Measurements from ENCODE around the gene CDC45.

CDC45 gene

DNA sequence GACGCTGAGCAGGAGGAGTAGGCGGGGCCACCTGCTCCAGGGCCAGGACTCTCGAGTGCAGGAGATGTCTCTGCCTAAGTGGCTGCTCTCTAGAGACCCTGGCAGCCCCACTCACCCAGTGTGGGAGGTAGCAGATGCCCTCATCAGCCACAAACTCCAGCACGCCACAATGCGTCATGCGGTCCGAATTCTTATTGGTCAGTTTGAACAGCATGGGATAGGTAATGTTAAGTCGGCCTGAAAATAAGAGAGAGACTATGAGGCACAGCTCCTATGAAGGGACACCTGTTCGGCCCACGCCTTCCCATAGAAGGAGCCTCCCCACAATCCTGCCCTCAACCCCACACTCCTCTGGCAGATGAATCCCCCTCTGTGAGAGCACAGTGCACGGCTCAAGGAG is 8.1 kb upstream of the CDC45 start:
- DNase-seq: no peak

- DNase-seq: no peak
Measured at GRCh38 chr22:19472233-19472632, 7.5 kb upstream of the CDC45 start.

DNA sequence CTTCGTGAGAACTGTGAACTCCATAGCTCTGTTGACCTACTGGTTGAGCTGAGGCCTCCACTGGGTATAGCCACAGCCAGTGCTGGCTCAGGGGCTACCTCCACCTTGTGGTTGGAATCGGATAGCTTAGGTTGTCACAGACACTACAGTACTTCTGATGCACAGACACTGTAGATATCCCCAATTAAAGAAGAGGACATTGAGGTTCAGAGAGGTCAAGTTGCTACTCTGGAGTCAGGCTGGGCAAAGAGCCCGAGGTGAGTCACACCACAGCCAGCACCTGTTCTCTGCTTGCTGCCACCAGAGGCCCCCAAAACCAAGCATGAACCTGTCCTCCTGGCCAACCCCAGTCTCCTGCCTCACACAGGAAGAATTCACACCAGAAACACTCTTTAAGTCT is 6.1 kb upstream of the CDC45 start:
- DNase-seq: no peak

GRCh38 chr22:19476023-19476422 is 3.7 kb upstream of the CDC45 start:
- DNase-seq: no peak

- DNase-seq: no peak
Measured at GRCh38 chr22:19477321-19478044, 2.2 kb upstream of the CDC45 start.

DNA sequence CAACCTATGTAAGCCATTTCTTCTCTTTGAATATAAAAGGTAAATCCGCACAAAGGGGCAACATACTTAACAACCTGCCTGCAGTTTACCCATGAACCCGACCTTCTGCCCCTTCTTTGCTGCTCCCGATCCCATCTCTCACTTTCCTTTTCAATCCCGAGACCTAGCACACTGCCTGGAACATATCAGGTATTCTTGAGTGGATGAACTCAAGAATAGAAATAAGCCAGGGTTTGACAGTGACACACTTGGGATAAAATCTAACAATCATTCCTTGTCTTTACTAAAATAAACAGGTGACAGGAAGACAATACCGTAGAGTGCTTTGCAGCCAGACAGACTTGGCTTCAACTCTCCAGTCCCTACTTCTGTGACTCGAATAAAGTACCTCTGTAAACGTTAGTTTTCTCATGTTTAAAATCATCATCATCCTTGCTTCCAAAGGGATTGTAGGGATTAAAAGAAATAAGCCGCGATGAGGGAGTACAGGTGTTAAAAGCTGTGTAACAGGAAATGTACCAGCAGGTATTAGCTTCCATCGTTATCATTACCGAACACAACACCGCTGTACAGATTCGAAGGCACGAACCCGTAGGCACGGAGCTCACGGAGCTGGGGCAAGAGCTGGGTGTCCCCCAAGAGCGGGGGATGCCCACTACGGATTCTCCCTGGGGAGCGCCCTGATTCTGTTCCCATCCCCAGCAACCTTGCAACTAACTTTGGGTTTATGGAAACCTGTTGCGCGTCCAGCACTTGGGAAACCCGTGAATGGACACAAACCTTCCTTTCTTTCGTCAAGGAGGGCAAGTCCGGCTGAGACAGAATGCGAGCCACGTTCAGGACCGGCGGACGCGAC is 1.4 kb upstream of the CDC45 start:
- no peak for DNase-seq

DNA sequence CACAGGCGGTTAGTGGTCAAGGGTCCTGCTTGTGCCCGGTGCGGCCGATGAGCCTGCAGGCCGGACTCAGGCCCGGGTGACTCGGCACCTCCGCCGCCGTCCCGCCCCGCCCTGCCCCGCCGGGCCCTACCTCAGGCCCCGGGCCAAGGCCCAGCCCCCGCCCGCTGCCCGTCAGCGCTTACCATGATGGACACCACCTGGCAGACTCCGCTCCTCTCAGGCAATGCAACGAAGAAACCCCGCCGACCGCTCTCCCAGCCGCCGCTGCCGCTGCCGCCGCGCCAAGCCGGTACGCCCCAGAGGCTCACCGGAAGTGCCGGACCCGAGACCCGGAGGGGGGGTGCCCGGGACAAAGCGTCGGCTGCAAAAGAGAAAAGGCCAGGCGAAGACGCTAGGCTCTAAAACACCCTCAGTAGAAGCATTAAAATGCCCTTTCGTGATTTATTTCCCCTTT is 792 bp upstream of the CDC45 start, which contains the start of gene UFD1:
Gene UFD1 (minus strand): TSS at position 293 of the 454 bp plus-strand sequence. CDS start 108 bp downstream, at position 185.
- DNase-seq: no peak

DNA sequence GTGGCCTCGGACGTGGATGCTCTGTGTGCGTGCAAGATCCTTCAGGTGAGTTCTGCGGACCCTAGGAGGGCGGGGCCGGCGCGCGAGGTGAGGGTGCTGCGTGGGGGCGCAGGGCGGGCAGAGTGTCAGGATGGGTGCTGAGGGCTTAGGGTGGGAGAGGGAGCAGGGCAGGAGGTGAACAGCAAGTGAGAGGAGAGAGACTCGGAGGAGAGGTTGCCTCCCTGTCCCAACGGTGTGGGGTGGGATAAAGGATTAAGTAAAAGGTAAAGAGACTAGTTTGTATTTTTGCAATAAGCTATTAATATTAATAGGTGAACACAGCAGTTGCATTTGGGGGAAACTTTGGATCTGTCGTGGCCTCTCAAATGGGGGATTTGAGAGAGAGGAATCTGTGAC is 451 bp downstream of the CDC45 start:
- no peak for DNase-seq

DNA sequence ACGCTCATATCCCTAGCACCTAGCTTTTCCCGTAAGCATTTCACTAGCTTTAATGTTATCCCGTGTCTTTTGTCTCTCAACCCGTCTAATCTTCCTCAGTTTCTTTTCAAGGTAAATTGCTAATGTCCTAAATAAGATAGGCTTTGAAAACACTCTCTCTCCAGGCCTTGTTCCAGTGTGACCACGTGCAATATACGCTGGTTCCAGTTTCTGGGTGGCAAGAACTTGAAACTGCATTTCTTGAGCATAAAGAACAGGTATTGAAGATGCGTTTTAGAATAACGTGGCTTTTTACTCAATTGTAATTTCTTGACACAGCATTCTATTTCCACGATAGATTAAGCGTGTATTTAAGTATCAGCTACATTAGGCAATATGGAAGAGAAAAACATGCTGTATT is 1.1 kb downstream of the CDC45 start:
- DNase-seq: no peak

GRCh38 chr22:19482297-19482696 is 2.6 kb downstream of the CDC45 start:
- no peak for DNase-seq

DNA sequence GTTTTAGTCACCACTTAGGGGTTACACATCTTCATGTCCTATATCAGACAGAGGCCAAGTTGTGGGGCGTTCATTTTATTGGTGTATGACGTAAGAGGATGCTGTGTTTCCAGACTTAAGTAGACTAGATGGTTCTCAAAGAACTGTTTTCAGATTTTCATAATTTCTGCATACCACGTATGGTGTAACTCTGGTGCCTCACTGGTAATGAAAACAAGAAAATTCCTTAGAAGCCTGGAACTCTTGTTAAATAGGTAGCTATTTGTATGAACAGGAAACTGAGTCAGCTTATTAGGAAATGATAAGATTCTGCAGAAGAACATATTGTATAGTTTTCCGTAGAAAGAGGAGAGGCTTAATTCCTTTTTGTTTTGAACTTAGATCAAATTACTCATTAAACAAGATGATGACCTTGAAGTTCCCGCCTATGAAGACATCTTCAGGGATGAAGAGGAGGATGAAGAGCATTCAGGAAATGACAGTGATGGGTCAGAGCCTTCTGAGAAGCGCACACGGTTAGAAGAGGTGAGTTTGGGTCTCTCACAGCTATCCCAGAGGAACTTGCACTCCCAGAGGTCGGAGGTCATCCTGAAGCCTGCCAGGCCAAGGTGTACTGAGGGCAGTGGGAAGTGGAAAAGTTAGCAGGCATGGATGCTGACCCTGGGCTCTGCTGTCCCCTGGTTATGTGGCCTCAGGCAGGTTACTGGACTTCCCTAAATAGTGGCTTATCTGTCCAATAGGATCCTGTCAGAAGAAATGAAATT is 3.9 kb downstream of the CDC45 start:
- DNase-seq: no peak

- no peak for DNase-seq
Measured at GRCh38 chr22:19488285-19488684, 8.6 kb downstream of the CDC45 start.

GRCh38 chr22:19488884-19489843 is 9.4 kb downstream of the CDC45 start:
- DNase-seq: no peak

GRCh38 chr22:19490628-19491230 is 11.0 kb downstream of the CDC45 start:
- DNase-seq: no peak

DNA sequence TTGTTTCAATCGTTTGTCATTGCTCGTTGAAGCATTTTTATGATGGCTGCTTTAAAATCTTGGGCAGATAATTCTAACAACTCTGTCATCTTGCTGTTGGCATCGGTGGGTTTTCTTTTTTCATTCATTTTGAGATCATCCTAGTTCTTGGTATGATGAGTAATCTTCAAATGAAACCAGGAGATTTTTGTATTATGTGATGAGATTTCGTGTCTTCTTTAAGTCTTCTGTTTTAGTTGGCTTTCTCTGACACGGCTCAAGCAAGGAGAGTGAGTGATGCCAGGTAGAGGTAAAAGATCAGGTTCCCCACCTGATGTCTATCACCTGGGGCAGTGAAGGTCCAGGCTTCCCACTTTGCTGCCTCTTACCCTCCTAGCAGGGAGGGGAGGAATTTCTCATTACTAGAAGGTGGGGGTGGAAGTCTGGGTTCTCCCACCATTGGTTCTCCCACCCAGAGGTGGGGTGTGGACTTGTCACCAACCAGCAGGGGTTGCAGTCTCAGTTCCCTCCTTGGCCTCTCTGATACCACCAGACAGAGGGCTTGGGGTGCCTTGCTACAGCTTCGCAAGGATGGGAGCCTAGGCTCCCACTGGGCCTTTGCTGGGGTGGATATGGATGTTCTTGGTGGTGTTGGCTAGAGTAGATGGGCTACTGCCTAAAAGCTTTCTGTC is 12.9 kb downstream of the CDC45 start:
- DNase-seq: no peak

DNA sequence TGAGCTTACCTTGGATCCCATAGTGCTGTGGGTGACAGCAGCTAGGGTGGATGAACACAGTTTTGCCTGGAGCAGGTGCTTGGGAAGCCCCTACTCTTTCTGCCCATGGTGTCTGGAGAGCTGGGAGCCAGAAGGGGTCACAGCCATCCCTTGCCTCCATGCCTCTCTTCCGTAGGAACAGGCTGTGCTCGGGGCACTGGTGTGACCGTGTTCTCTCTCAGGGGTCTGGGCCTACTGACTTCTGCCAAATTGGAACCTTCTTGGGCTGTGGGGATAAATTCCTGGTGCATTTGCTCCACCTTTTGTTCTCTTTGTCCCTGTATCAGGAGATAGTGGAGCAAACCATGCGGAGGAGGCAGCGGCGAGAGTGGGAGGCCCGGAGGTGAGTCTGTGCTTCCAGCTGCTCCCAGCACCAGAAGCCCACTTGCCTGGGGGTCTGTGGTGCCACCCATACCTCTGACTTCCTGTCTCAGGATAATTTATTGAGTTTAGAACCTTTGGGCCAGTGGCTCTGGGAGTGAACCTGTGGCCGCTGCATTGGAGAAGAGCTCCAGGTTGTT is 14.4 kb downstream of the CDC45 start:
- DNase-seq: no peak

GRCh38 chr22:19494676-19495173 is 15.0 kb downstream of the CDC45 start:
- DNase-seq: no peak

GRCh38 chr22:19495562-19496323 is 16.0 kb downstream of the CDC45 start:
- no peak for DNase-seq

GRCh38 chr22:19496324-19496630 is 16.6 kb downstream of the CDC45 start:
- no peak for DNase-seq

- DNase-seq: no peak
Measured at GRCh38 chr22:19497245-19497644, 17.5 kb downstream of the CDC45 start.

Measured in NCI-H1436 treated with DMSO at 0.1 percent for 48 hours (cell line).